Spleen (tissue), 7 donors: ENCODE data around the gene KRT7.

ENCODE experiments used
- POLR2A ChIP-seq, 3 donors: fragments of 450-650 bp; IDR thresholded peaks; one replicate each; pipeline ENCODE4 v1.5.1; 2017; ENCODE audit warnings: antibody characterized with exemption in 3 of 3, mild to moderate bottlenecking in 1 of 3
- POLR2AphosphoS5 ChIP-seq, 3 donors: sonication (generic); formaldehyde crosslinking; IDR thresholded peaks; one replicate each; pipeline ENCODE4 v1.5.1; 2017; ENCODE audit warnings: antibody characterized with exemption in 3 of 3
- TF ChIP-seq, protein P1 (sequence below), 11 experiments: fragments of 200-600 bp in 7 of 11; fragments of 450-650 bp in 4 of 11; sonication (generic) in 4 of 11; IDR thresholded peaks in 8 of 11; conservative IDR thresholded peaks in 3 of 11; 1 replicate in 7 of 11; 2 replicates in 4 of 11; pipeline versions ENCODE4 v1.4.0 to v1.8.0; 2016 to 2021; ENCODE audit warnings: antibody characterized with exemption in 11 of 11, inconsistent platforms in 4 of 11, mild to moderate bottlenecking in 1 of 11
- donor health status: DM: no; HTN: no; CAD: no; lungs with moderate emphysema.
- donor health status: DM: no; HTN: no; CAD: no.
- donor health status: DM: no; HTN: no; CAD: no.

GRCh38 chr12:52235822-52236361, 2.8 kb downstream of the KRT7 start:
- TF ChIP-seq, protein P1, sequence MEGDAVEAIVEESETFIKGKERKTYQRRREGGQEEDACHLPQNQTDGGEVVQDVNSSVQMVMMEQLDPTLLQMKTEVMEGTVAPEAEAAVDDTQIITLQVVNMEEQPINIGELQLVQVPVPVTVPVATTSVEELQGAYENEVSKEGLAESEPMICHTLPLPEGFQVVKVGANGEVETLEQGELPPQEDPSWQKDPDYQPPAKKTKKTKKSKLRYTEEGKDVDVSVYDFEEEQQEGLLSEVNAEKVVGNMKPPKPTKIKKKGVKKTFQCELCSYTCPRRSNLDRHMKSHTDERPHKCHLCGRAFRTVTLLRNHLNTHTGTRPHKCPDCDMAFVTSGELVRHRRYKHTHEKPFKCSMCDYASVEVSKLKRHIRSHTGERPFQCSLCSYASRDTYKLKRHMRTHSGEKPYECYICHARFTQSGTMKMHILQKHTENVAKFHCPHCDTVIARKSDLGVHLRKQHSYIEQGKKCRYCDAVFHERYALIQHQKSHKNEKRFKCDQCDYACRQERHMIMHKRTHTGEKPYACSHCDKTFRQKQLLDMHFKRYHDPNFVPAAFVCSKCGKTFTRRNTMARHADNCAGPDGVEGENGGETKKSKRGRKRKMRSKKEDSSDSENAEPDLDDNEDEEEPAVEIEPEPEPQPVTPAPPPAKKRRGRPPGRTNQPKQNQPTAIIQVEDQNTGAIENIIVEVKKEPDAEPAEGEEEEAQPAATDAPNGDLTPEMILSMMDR (IDR thresholded peaks at IDR 0.05 in 8 of 11, conservative IDR thresholded peaks at IDR 0.05 in 3 of 11): no peak
- TF ChIP-seq POLR2A (IDR thresholded peaks at IDR 0.05) (no peak), POLR2AphosphoS5 (IDR thresholded peaks at IDR 0.05) (no peak)
